Lung (tissue), 12 donors: ENCODE results near the gene AADACL4. TPM values are rescaled to one million over a fixed set of nuclear protein-coding genes. Genes with fewer than 3 reads are reported as not detected.

Experiments
- ATAC-seq: fragments of 200-7000 bp; cut with Tn5 transposase; one replicate; pipeline ENCODE4 v1.9.1; 2020; ENCODE audit warnings: moderate number of reproducible peaks; ENCODE audit not compliant: insufficient read depth, low FRiP score
- DNase-seq, 3 donors: peaks; one replicate each; pipeline ENCODE4 v3.0.0-alpha.2; 2013 to 2017
- H3K27ac ChIP-seq, 2 donors: one replicate each; pipeline ENCODE4 v1.5.1; 2013; ENCODE audit warnings: mild to moderate bottlenecking in 2 of 2, moderate library complexity in 2 of 2, control low read depth in 1 of 2, inconsistent platforms in 1 of 2, low read depth in 1 of 2, low read length in 1 of 2
- H3K27me3 ChIP-seq, 3 donors: one replicate each; pipeline ENCODE4 v1.5.1; 2013; ENCODE audit warnings: low read length in 2 of 3; ENCODE audit not compliant: control insufficient read depth in 3 of 3, insufficient read depth in 3 of 3
- H3K36me3 ChIP-seq, 4 donors: one replicate each; pipeline ENCODE4 v1.5.1; 2013; ENCODE audit warnings: low read length in 4 of 4, mild to moderate bottlenecking in 1 of 4, moderate library complexity in 1 of 4; ENCODE audit not compliant: control insufficient read depth in 4 of 4, insufficient read depth in 4 of 4
- H3K4me1 ChIP-seq, 5 donors: one replicate each; pipeline ENCODE4 v1.5.1; 2013; ENCODE audit warnings: low read length in 5 of 5, mild to moderate bottlenecking in 2 of 5, moderate library complexity in 1 of 5; ENCODE audit not compliant: control insufficient read depth in 5 of 5, insufficient read depth in 5 of 5
- H3K4me3 ChIP-seq: one replicate; pipeline ENCODE4 v1.5.1; 2013; ENCODE audit warnings: mild to moderate bottlenecking, control low read depth, moderate library complexity
- H3K9ac ChIP-seq, 2 donors: one replicate each; pipeline ENCODE4 v1.5.1; 2013; ENCODE audit warnings: low read length in 2 of 2, control low read depth in 1 of 2; ENCODE audit not compliant: insufficient read depth in 1 of 2
- H3K9me3 ChIP-seq, 4 donors: one replicate each; pipeline ENCODE4 v1.5.1; 2013; ENCODE audit warnings: low read length in 3 of 4, mild to moderate bottlenecking in 1 of 4, moderate library complexity in 1 of 4; ENCODE audit not compliant: control insufficient read depth in 4 of 4, insufficient read depth in 3 of 4
- WGBS, 2 donors: extraction: QIAGEN DNeasy Blood & Tissue Kit; methylation state at CpG; one replicate each; pipeline ENCODE4 v1.1.7; 2013; 5-methylcytosine and 5-hydroxymethylcytosine counted together
- polyA plus RNA-seq, 2 donors: library from polyadenylated mRNA; stranded (reverse); fragments of 200-250 nt; gene quantifications; one replicate each; pipeline ENCODE4 v1.2.1, GENCODE V29; 2013
- total RNA-seq, 2 donors: library from RNA; depleted of rRNA in 1 of 2; stranded (reverse); fragments of >200 nt in 1 of 2; gene quantifications; one replicate each; pipeline ENCODE4 v1.2.1, GENCODE V29; 2014 to 2021
- TF ChIP-seq, protein P1 (sequence below): IDR thresholded peaks from 2 replicates; pipeline ENCODE4 v1.5.1; 2012; ENCODE audit warnings: mild to moderate bottlenecking; ENCODE audit errors: control extremely low read depth, extremely low read depth
- donor health status: control.
- donor health status: control.
- donor health status: Bipolar disorder and iron deficiency.
- donor health status: healthy.
- donor health status: DM: yes; HTN: yes; CAD: no.

The AADACL4 gene
- total and polyA plus RNA-seq, 4 donors, result not detected

DNA sequence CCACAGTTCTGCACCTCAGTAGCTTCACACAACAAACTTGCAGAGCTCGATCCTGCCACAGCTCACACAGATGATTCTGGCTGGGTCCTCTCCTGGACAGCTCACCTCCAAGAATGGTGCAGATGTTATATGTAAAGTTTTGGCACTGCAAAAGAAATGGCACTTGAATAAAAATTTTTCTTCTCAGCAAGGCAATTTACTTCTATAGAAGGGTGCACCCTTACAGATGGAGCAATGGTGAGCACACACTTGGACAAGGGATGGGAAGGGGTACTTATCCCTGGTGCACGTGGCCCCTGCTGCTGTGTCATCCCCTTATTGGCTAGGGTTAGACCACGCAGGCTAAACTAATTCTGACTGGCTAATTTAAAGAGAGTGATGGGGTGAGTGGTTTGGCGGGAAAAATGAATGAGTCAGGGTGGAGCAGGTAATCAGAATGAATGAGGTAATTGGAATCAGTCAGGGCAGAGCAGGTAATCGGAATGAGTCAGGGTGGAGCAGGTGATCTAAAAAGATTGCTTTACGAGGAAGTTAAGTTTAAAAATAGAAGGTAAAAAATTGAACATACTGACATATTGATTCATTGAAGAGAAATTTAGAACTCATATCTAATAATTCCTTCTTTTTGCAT, 60.1 kb downstream of the AADACL4 start:
- H3K27ac ChIP-seq, result no peak overlapping the region
- H3K27me3 ChIP-seq, result no peaks in the 10 kb centered on the region
- H3K4me3 ChIP-seq, result no peak overlapping the region
- no peak overlapping the region for H3K9ac ChIP-seq
- no peaks in the 10 kb centered on the region for H3K4me1 ChIP-seq
- ATAC-seq (no peak), DNase-seq (no peak)
- 77 to 87% methylated on average over 6 of the region's 6 CpGs for WGBS, 2 donors
- TF ChIP-seq, protein P1, sequence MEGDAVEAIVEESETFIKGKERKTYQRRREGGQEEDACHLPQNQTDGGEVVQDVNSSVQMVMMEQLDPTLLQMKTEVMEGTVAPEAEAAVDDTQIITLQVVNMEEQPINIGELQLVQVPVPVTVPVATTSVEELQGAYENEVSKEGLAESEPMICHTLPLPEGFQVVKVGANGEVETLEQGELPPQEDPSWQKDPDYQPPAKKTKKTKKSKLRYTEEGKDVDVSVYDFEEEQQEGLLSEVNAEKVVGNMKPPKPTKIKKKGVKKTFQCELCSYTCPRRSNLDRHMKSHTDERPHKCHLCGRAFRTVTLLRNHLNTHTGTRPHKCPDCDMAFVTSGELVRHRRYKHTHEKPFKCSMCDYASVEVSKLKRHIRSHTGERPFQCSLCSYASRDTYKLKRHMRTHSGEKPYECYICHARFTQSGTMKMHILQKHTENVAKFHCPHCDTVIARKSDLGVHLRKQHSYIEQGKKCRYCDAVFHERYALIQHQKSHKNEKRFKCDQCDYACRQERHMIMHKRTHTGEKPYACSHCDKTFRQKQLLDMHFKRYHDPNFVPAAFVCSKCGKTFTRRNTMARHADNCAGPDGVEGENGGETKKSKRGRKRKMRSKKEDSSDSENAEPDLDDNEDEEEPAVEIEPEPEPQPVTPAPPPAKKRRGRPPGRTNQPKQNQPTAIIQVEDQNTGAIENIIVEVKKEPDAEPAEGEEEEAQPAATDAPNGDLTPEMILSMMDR, result no peak
- no peaks in the 10 kb centered on the region for H3K36me3 ChIP-seq
- H3K9me3 ChIP-seq, result peaks cover 0 to 9% (median 6%) of the 10 kb centered on the region in 4 donors

- 73 to 84% methylated on average over 3 of the region's 3 CpGs for WGBS, 2 donors
- Histone ChIP-seq H3K27ac (no peak overlapping the region), H3K27me3 (no peaks in the 10 kb centered on the region), H3K4me3 (no peak overlapping the region), H3K36me3 (no peaks in the 10 kb centered on the region), H3K4me1 (no peaks in the 10 kb centered on the region), H3K9me3 (peaks cover 0 to 9% (median 6%) of the 10 kb centered on the region in 4 donors), H3K9ac (no peak overlapping the region)
- DNase-seq (no peak), ATAC-seq (no peak)
- TF ChIP-seq, protein P1, result no peak
These were observed 62.2 kb downstream of the AADACL4 start for GRCh38 chr1:12706061-12706460.

DNA sequence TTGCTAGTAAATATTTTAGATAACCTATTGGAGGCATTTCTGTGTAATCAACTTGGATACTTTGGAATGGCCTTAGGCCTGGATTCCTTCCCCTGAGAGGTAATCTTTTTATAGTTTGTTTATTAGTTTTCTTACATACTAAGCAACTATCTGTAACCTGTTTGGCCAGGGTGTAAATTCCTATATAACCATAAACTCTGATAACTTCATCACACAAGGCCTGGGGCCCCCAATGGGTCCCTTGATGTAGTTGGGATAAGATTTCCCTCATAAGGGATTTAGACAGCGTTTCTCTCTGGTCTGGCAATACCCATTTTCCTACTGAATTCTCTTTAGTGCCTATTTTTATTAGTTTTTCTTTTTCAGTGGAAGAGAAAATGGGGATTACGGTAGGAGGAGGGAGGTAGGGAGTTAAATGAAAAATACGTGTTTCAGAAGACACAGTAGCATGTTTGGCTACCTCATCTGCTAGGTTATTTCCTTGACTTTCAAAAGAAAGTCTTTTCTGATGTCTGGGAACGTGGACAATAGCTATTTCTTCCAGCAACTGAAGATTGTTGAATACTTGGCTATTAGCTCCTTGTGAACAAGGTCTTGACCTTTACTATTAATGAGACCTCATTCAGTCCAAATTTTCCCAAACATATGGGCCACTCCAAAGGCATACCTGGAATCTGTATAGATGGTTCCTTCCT, 64.7 kb downstream of the AADACL4 start:
- H3K4me3 ChIP-seq, result no peak overlapping the region
- peaks cover 0 to 4% (median 3%) of the 10 kb centered on the region in 4 donors for H3K9me3 ChIP-seq
- WGBS, 2 donors, result 71 to 76% methylated on average over 4 of the region's 4 CpGs
- H3K27me3 ChIP-seq, result no peaks in the 10 kb centered on the region
- ATAC-seq, result no peak
- TF ChIP-seq, protein P1, result no peak
- H3K4me1 ChIP-seq, result no peaks in the 10 kb centered on the region
- H3K9ac ChIP-seq, result no peak overlapping the region
- H3K27ac ChIP-seq, result no peak overlapping the region
- no peaks in the 10 kb centered on the region for H3K36me3 ChIP-seq
- no peak for DNase-seq
